IMR-90 (cell line): ENCODE results near the gene SDHA. TPM values are rescaled to one million over a fixed set of nuclear protein-coding genes. Genes with fewer than 3 reads are reported as not detected.

ENCODE experiments used
- ATAC-seq: fragments of 200-7000 bp; cut with Tn5 transposase; 2 replicates; pipeline ENCODE4 v1.9.1; 2020; ENCODE audit warnings: low read depth, mild to moderate bottlenecking, moderate library complexity
- BruUV-seq: library from RNA; stranded (reverse); fragments of 400-500 nt; replicated peaks from 2 replicates; lab custom pipeline; 2021; lab: Mats Ljungman, UMichigan
- CTCF ChIA-PET: fragments of 300-600 bp; formaldehyde crosslinking; extraction: SDS; loops from one replicate; lab custom pipeline; 2021; ENCODE audit warnings: antibody characterized with exemption; lab: Yijun Ruan, JAX
- POLR2A ChIA-PET: fragments of 300-600 bp; sonication (Branson Sonifier 250); formaldehyde crosslinking; loops from one replicate; lab custom pipeline; 2022; ENCODE audit warnings: antibody characterized with exemption; ENCODE audit not compliant: unreplicated experiment; lab: Charles Lee
- DNase-seq: peaks from one replicate; pipeline ENCODE4 v3.0.0; 2013
- H2AFZ ChIP-seq: replicated peaks from 2 replicates; pipeline ENCODE3; 2013; ENCODE audit warnings: low read length, mild to moderate bottlenecking; ENCODE audit not compliant: poor library complexity
- H2AK5ac ChIP-seq: 2 replicates; pipeline ENCODE4 v1.6.1; 2013; ENCODE audit warnings: low read depth, low read length, inconsistent platforms
- H2AK9ac ChIP-seq: replicated peaks from 2 replicates; pipeline ENCODE3; 2013; ENCODE audit warnings: mild to moderate bottlenecking, low read depth, low read length, moderate library complexity; ENCODE audit not compliant: poor library complexity
- H2BK120ac ChIP-seq: 2 replicates; pipeline ENCODE4 v1.6.1; 2013; ENCODE audit warnings: low read depth, low read length, inconsistent platforms
- H2BK15ac ChIP-seq: 3 replicates; pipeline ENCODE4 v1.6.1; 2013; ENCODE audit warnings: low read depth, low read length, inconsistent platforms
- H2BK20ac ChIP-seq: 2 replicates; pipeline ENCODE4 v1.6.1; 2013; ENCODE audit warnings: low read depth, mild to moderate bottlenecking, inconsistent platforms, low read length, moderate library complexity
- H2BK5ac ChIP-seq: 2 replicates; pipeline ENCODE4 v1.6.1; 2013; ENCODE audit warnings: mild to moderate bottlenecking, low read depth, low read length, inconsistent platforms; ENCODE audit not compliant: poor library complexity, severe bottlenecking
- H3K14ac ChIP-seq: replicated peaks from 2 replicates; pipeline ENCODE4 v1.6.1; 2013; ENCODE audit warnings: low read depth, low read length, inconsistent platforms
- H3K18ac ChIP-seq: 2 replicates; pipeline ENCODE4 v1.6.1; 2013; ENCODE audit warnings: low read depth, low read length, control low read depth
- H3K23ac ChIP-seq: 2 replicates; pipeline ENCODE4 v1.6.1; 2013; ENCODE audit warnings: low read depth, low read length, inconsistent platforms
- H3K27ac ChIP-seq: 2 replicates; pipeline ENCODE4 v1.5.1; 2013; ENCODE audit warnings: mild to moderate bottlenecking, control low read depth, low read length; ENCODE audit not compliant: insufficient read depth
- H3K27me3 ChIP-seq: 2 replicates; pipeline ENCODE4 v1.6.1; 2013; ENCODE audit warnings: low read length; ENCODE audit not compliant: control insufficient read depth, insufficient read depth
- H3K36me3 ChIP-seq: 2 replicates; pipeline ENCODE4 v1.6.1; 2013; ENCODE audit warnings: low read length, mixed read lengths; ENCODE audit not compliant: control insufficient read depth, insufficient read depth
- H3K4ac ChIP-seq: 2 replicates; pipeline ENCODE4 v1.6.1; 2013; ENCODE audit warnings: low read depth, low read length, inconsistent platforms
- H3K4me1 ChIP-seq: 2 replicates; pipeline ENCODE4 v1.6.1; 2013; ENCODE audit warnings: low read length, mixed read lengths; ENCODE audit not compliant: control insufficient read depth, insufficient read depth
- H3K4me2 ChIP-seq: 2 replicates; pipeline ENCODE4 v1.6.1; 2013; ENCODE audit warnings: low read depth, mild to moderate bottlenecking, control low read depth, low read length, moderate library complexity
- H3K4me3 ChIP-seq: 2 replicates; pipeline ENCODE4 v1.5.1; 2013; ENCODE audit warnings: low read depth, mild to moderate bottlenecking, control low read depth, low read length, moderate library complexity; ENCODE audit not compliant: insufficient read depth
- H3K56ac ChIP-seq: 2 replicates; pipeline ENCODE4 v1.6.1; 2013; ENCODE audit warnings: low read length, inconsistent platforms; ENCODE audit not compliant: insufficient read depth; ENCODE audit errors: extremely low read depth
- H3K79me1 ChIP-seq, 2 experiments: 2 replicates each; pipeline ENCODE4 v1.6.1; 2013; ENCODE audit warnings: low read length in 2 of 2, inconsistent platforms in 1 of 2, low read depth in 1 of 2
- H3K9ac ChIP-seq: 2 replicates; pipeline ENCODE4 v1.6.1; 2013; ENCODE audit warnings: low read depth, low read length, control low read depth
- H3K9me1 ChIP-seq: 2 replicates; pipeline ENCODE4 v1.6.1; 2013; ENCODE audit warnings: low read length, inconsistent platforms; ENCODE audit not compliant: insufficient read depth
- H3K9me3 ChIP-seq: 2 replicates; pipeline ENCODE4 v1.6.1; 2013; ENCODE audit warnings: low read length; ENCODE audit not compliant: control insufficient read depth, insufficient read depth
- H4K20me1 ChIP-seq: 2 replicates; pipeline ENCODE4 v1.6.1; 2013; ENCODE audit warnings: low read length, inconsistent platforms; ENCODE audit not compliant: insufficient read depth
- H4K5ac ChIP-seq: 2 replicates; pipeline ENCODE4 v1.6.1; 2013; ENCODE audit warnings: mild to moderate bottlenecking, low read depth, low read length, control low read depth
- H4K8ac ChIP-seq, 2 experiments: 2 replicates each; pipeline ENCODE4 v1.6.1; 2013; ENCODE audit warnings: low read depth in 2 of 2, low read length in 2 of 2, control low read depth in 1 of 2, inconsistent platforms in 1 of 2
- H4K91ac ChIP-seq: 2 replicates; pipeline ENCODE4 v1.6.1; 2013; ENCODE audit warnings: low read depth, low read length, inconsistent platforms; ENCODE audit not compliant: insufficient read depth
- BHLHE40 ChIP-seq: fragments of 150-350 bp; IDR thresholded peaks from 2 replicates; pipeline ENCODE4 v1.6.1; 2016; ENCODE audit warnings: mild to moderate bottlenecking, low read depth, low read length
- CHD1 ChIP-seq: IDR thresholded peaks from 2 replicates; pipeline ENCODE4 v1.6.1; 2012; ENCODE audit warnings: low read depth, low read length, improper control_type of control experiment
- CTCF ChIP-seq: conservative IDR thresholded peaks from 2 replicates; pipeline ENCODE4 v1.5.1; 2012; ENCODE audit warnings: mild to moderate bottlenecking, low read depth, low read length, improper control_type of control experiment
- ELK1 ChIP-seq: fragments of 150-350 bp; IDR thresholded peaks from 2 replicates; pipeline ENCODE4 v1.6.1; 2016; ENCODE audit warnings: low read depth, mild to moderate bottlenecking, low read length, moderate library complexity, borderline replicate concordance
- FOS ChIP-seq: fragments of 150-350 bp; IDR thresholded peaks from 2 replicates; pipeline ENCODE4 v1.6.1; 2016; ENCODE audit warnings: low read depth, low read length
- MXI1 ChIP-seq: IDR thresholded peaks from 2 replicates; pipeline ENCODE4 v1.6.1; 2012; ENCODE audit warnings: low read depth, mild to moderate bottlenecking, low read length, moderate library complexity, borderline replicate concordance
- NFE2L2 ChIP-seq: fragments of 150-350 bp; IDR thresholded peaks from 2 replicates; pipeline ENCODE4 v1.6.1; 2016; ENCODE audit warnings: low read depth, mild to moderate bottlenecking, low read length
- POLR2A ChIP-seq: IDR thresholded peaks from 2 replicates; pipeline ENCODE4 v1.6.1; 2012; ENCODE audit warnings: mild to moderate bottlenecking, low read depth, low read length
- RAD21 ChIP-seq: IDR thresholded peaks from 2 replicates; pipeline ENCODE4 v1.6.1; 2012; ENCODE audit warnings: low read length, improper control_type of control experiment
- RCOR1 ChIP-seq: IDR thresholded peaks from 2 replicates; pipeline ENCODE4 v1.6.1; 2012; ENCODE audit warnings: mild to moderate bottlenecking, low read length, improper control_type of control experiment; ENCODE audit not compliant: insufficient replicate concordance
- SMC3 ChIP-seq: fragments of 150-350 bp; IDR thresholded peaks from 2 replicates; pipeline ENCODE4 v1.6.1; 2016; ENCODE audit warnings: low read depth, mild to moderate bottlenecking, antibody characterized with exemption, low read length, moderate library complexity
- USF2 ChIP-seq: fragments of 150-350 bp; IDR thresholded peaks from 2 replicates; pipeline ENCODE4 v1.6.1; 2017; ENCODE audit warnings: mild to moderate bottlenecking, antibody characterized with exemption, low read length, low read depth
- WGBS, 2 experiments: methylation state at CpG; one replicate each; pipeline versions ENCODE4 v1.1.5 to v1.1.7; 2013; ENCODE audit warnings: missing lambda C conversion rate in 2 of 2; ENCODE audit not compliant: insufficient read length in 1 of 2; ENCODE audit errors: extremely low coverage in 2 of 2; 5-methylcytosine and 5-hydroxymethylcytosine counted together
- dilution Hi-C: fragments of 300-500 bp; cut with HindIII; formaldehyde crosslinking; loops from one replicate; pipeline ENCODE4 v1.14.3; 2018; ENCODE audit warnings: low sequenced_read_pairs; ENCODE audit not compliant: unreplicated experiment
- in situ Hi-C: fragments of 300-500 bp; cut with MboI; formaldehyde crosslinking; loops from 3 replicates; pipeline ENCODE4 v1.14.3; 2019; ENCODE audit warnings: low sequenced_read_pairs, inconsistent platforms, mixed read lengths
- intact Hi-C: fragments of 100-400 bp; cut with micrococcal nuclease; formaldehyde crosslinking; loops from 2 replicates; pipeline ENCODE4 v1.10.0; 2022
- polyA plus RNA-seq, 3 experiments: library from polyadenylated mRNA; depleted of rRNA; stranded (reverse); fragments of >200 nt; gene quantifications; 2 replicates each; pipeline ENCODE4 v1.2.3, GENCODE V29; 2012; ENCODE audit warnings: low replicate concordance in 1 of 3
- total RNA-seq: library from RNA; depleted of rRNA; stranded (reverse); fragments of >200 nt; gene quantifications from 2 replicates; pipeline ENCODE4 v1.2.3, GENCODE V29; 2012

The SDHA gene
- total and polyA plus RNA-seq, 2 of the 4 experiments (the other 2 are of a cell fraction) = 105 to 121 TPM

- Histone ChIP-seq H4K8ac (no peak overlapping the region), H3K9me1 (0 out of 2 replicates have a peak, but pooled peaks cover 2% of the 10 kb centered on the region), H3K4me3 (no peak overlapping the region), H3K79me1 (no peaks in the 10 kb centered on the region), H3K27me3 (peaks cover 16% of the 10 kb centered on the region), H2BK120ac (no peak overlapping the region), H2BK15ac (no peak overlapping the region), H2BK5ac (no peak overlapping the region), H3K4me2 (no peak overlapping the region), H3K4ac (no peak overlapping the region), H2BK20ac (no peak overlapping the region), H3K9me3 (no peaks in the 10 kb centered on the region), H3K56ac (no peak overlapping the region), H3K23ac (no peak overlapping the region), H3K4me1 (no peaks in the 10 kb centered on the region), H4K20me1 (no peaks in the 10 kb centered on the region), H2AFZ (no peak overlapping the region), H2AK9ac (no peak overlapping the region), H3K14ac (no peak overlapping the region), H4K5ac (no peak overlapping the region), H3K27ac (no peak overlapping the region), H3K9ac (no peak overlapping the region), H4K91ac (no peak overlapping the region), H2AK5ac (no peak overlapping the region), H3K18ac (no peak overlapping the region), H3K36me3 (no peaks in the 10 kb centered on the region)
- POLR2A ChIA-PET = no interaction called here
- BruUV-seq = no TSS peak
- in situ Hi-C loops = no loop called here
- intact Hi-C loops = no loop called here
- WGBS, 2 experiments = 89% methylated on average over 7 of the region's 13 CpGs; no CpG with 5 or more reads in 1 of the 2 experiments
- CTCF ChIA-PET = no interaction called here
- dilution Hi-C loops = no loop called here
- TF ChIP-seq FOS (no peak), USF2 (no peak), MXI1 (no peak), RCOR1 (no peak), NFE2L2 (no peak), CTCF (no peak), ELK1 (no peak), BHLHE40 (no peak), CHD1 (no peak), SMC3 (no peak), POLR2A (no peak), RAD21 (no peak)
- no peak for ATAC-seq
- DNase-seq = no peak
These were observed 37.7 kb upstream of the SDHA start for GRCh38 chr5:180286-180918.
